ENCODE results near the gene BPIFA2. TPM values are rescaled to one million over a fixed set of nuclear protein-coding genes. Genes with fewer than 3 reads are reported as not detected.

The BPIFA2 gene
- total RNA-seq, 2 experiments from 2014 or later: not detected

- Histone ChIP-seq H3K36me3 (ENCODE audit: insufficient read depth, low read length) (no peaks in the 10 kb centered on the region), H3K27ac (ENCODE audit: low read depth in 1 of 2, low read length in 2 of 2) (no peak overlapping the region), H3K27me3 (ENCODE audit: control insufficient read depth in 1 of 2, insufficient read depth in 2 of 2, low read length in 2 of 2) (no peaks in the 10 kb centered on the region), H3K4me3 (ENCODE audit: low read length) (no peak overlapping the region), H3K9me3 (ENCODE audit: control insufficient read depth in 1 of 2, insufficient read depth in 1 of 2, low read length in 2 of 2) (no peaks in the 10 kb centered on the region), H3K4me1 (ENCODE audit: insufficient read depth, low read length) (no peaks in the 10 kb centered on the region)
- Mint-ChIP-seq H3K9me3 (no peaks in the 10 kb centered on the region), H3K4me3 (no peak overlapping the region), H3K36me3 (ENCODE audit: low read depth) (no peaks in the 10 kb centered on the region), H3K27ac (no peak overlapping the region), H3K27me3 (no peaks in the 10 kb centered on the region), H3K4me1 (ENCODE audit: low read depth) (no peaks in the 10 kb centered on the region)
- no peak for ATAC-seq (ENCODE audit: poor library complexity)
- intact Hi-C loops (cut with DNase I, micrococcal nuclease): no loop called here
- no peak for TF ChIP-seq CTCF (IDR thresholded peaks at IDR 0.05)
- POLR2A ChIA-PET: no interaction called here
- CTCF ChIA-PET: no interaction called here
- no peak for DNase-seq
These were observed 9.9 kb downstream of the BPIFA2 start for GRCh38 chr20:33177866-33178265.

- Mint-ChIP-seq H3K27me3 (no peaks in the 10 kb centered on the region), H3K27ac (no peak overlapping the region), H3K4me3 (no peak overlapping the region), H3K9me3 (no peaks in the 10 kb centered on the region), H3K4me1 (ENCODE audit: low read depth) (no peaks in the 10 kb centered on the region), H3K36me3 (ENCODE audit: low read depth) (no peaks in the 10 kb centered on the region)
- Histone ChIP-seq H3K36me3 (ENCODE audit: insufficient read depth, low read length) (no peaks in the 10 kb centered on the region), H3K27me3 (ENCODE audit: control insufficient read depth in 1 of 2, insufficient read depth in 2 of 2, low read length in 2 of 2) (no peaks in the 10 kb centered on the region), H3K27ac (ENCODE audit: low read depth in 1 of 2, low read length in 2 of 2) (no peak overlapping the region), H3K9me3 (ENCODE audit: control insufficient read depth in 1 of 2, insufficient read depth in 1 of 2, low read length in 2 of 2) (no peaks in the 10 kb centered on the region), H3K4me1 (ENCODE audit: insufficient read depth, low read length) (no peaks in the 10 kb centered on the region), H3K4me3 (ENCODE audit: low read length) (no peak overlapping the region)
- ChIA-PET CTCF (no interaction called here), POLR2A (no interaction called here)
- no peak for TF ChIP-seq CTCF (IDR thresholded peaks at IDR 0.05)
- ATAC-seq (ENCODE audit: poor library complexity) (no peak), DNase-seq (no peak)
- intact Hi-C loops (cut with DNase I, micrococcal nuclease): no loop called here
These were observed 10.8 kb downstream of the BPIFA2 start for GRCh38 chr20:33178726-33179125.

- H3K36me3 Mint-ChIP-seq (ENCODE audit: low read depth): no peaks in the 10 kb centered on the region
- no peaks in the 10 kb centered on the region for H3K9me3 Mint-ChIP-seq
- H3K4me3 ChIP-seq (ENCODE audit: low read length): no peak overlapping the region
- H3K4me1 ChIP-seq (ENCODE audit: insufficient read depth, low read length): no peaks in the 10 kb centered on the region
- no peaks in the 10 kb centered on the region for H3K27me3 Mint-ChIP-seq
- H3K27ac Mint-ChIP-seq: no peak overlapping the region
- no peak for TF ChIP-seq CTCF (IDR thresholded peaks at IDR 0.05)
- no peaks in the 10 kb centered on the region for H3K9me3 ChIP-seq (ENCODE audit: control insufficient read depth in 1 of 2, insufficient read depth in 1 of 2, low read length in 2 of 2)
- H3K36me3 ChIP-seq (ENCODE audit: insufficient read depth, low read length): no peaks in the 10 kb centered on the region
- no peaks in the 10 kb centered on the region for H3K27me3 ChIP-seq (ENCODE audit: control insufficient read depth in 1 of 2, insufficient read depth in 2 of 2, low read length in 2 of 2)
- POLR2A ChIA-PET: no interaction called here
- ATAC-seq (ENCODE audit: poor library complexity) (no peak), DNase-seq (no peak)
- no peak overlapping the region for H3K27ac ChIP-seq (ENCODE audit: low read depth in 1 of 2, low read length in 2 of 2)
- CTCF ChIA-PET: no interaction called here
- H3K4me1 Mint-ChIP-seq (ENCODE audit: low read depth): no peaks in the 10 kb centered on the region
- intact Hi-C loops (cut with DNase I, micrococcal nuclease): no loop called here
- H3K4me3 Mint-ChIP-seq: no peak overlapping the region
These were observed 12.2 kb downstream of the BPIFA2 start for GRCh38 chr20:33180169-33180568.
